ENCODE results near the gene ACTG1. TPM values are rescaled to one million over a fixed set of nuclear protein-coding genes. Genes with fewer than 3 reads are reported as not detected.

Gene ACTG1
- total RNA-seq, 1 experiment from 2014 or later = 4,160 TPM

DNA sequence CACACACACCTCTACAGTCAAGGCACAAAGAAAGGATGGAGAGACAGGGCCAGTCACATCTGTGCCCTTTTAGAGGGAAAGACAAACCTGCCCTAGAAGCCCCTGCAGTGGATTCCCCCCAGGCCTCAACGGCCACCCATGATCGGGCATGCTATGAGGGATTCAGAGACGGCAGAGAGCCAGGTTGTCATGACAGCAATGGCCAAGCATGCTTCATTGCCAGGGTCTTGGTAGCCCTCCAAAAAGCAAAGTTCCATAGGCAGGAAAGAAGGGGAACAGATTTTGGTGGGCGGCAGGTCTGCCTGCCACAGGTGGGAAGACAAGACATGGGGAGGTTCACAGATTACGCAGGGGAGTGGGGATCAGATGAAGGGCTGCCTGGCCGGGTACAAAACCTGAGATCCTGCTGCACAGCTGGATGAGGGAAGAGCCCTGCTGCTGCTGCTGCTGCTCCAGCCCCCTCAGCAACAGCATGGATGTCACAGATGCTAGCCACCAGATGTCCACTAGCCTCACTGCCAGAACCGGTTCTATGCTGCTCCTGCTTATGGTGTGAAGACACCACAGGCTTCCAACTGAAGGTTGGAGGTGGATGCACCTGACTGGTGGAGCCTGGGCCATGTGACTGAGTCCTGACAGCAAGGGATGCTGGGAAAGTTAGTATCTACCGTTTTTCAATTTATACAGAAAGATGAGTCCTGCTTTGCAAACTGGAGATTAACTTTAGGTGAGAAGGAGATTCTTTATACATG lies 17.8 kb downstream of the ACTG1 start:
- TF ChIP-seq, protein P1, sequence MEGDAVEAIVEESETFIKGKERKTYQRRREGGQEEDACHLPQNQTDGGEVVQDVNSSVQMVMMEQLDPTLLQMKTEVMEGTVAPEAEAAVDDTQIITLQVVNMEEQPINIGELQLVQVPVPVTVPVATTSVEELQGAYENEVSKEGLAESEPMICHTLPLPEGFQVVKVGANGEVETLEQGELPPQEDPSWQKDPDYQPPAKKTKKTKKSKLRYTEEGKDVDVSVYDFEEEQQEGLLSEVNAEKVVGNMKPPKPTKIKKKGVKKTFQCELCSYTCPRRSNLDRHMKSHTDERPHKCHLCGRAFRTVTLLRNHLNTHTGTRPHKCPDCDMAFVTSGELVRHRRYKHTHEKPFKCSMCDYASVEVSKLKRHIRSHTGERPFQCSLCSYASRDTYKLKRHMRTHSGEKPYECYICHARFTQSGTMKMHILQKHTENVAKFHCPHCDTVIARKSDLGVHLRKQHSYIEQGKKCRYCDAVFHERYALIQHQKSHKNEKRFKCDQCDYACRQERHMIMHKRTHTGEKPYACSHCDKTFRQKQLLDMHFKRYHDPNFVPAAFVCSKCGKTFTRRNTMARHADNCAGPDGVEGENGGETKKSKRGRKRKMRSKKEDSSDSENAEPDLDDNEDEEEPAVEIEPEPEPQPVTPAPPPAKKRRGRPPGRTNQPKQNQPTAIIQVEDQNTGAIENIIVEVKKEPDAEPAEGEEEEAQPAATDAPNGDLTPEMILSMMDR (conservative IDR thresholded peaks at IDR 0.05) = no peak
- no peak overlapping the region for H3K4me3 Mint-ChIP-seq
- Histone ChIP-seq H4K20me1 (ENCODE audit: control insufficient read depth, insufficient read depth, insufficient read length) (no peaks in the 10 kb centered on the region), H3K27me3 (ENCODE audit: insufficient read depth, low read length) (no peaks in the 10 kb centered on the region; the same call in 1 of the 2 replicates), H2BK5ac (ENCODE audit: insufficient read length, low read length) (no peak overlapping the region), H3K27ac (ENCODE audit: insufficient read length, low read depth, low read length) (no peak overlapping the region), H3K4ac (ENCODE audit: low read depth, low read length) (no peak overlapping the region), H3K56ac (ENCODE audit: insufficient read length, low read depth, low read length) (no peak overlapping the region), H4K8ac (replicated peaks; ENCODE audit: insufficient read length, low read depth, low read length) (no peak overlapping the region), H3K79me2 (ENCODE audit: insufficient read depth, low read length) (no peaks in the 10 kb centered on the region), H3K23ac (ENCODE audit: insufficient read length, low read depth, low read length) (no peak overlapping the region), H3K14ac (ENCODE audit: insufficient read depth, low read length) (no peak overlapping the region), H3K4me1 (ENCODE audit: insufficient read depth, low read length) (peaks cover 3% of the 10 kb centered on the region; the same call in 1 of the 2 replicates), H3K23me2 (ENCODE audit: insufficient read length, low read depth, low read length, poor library complexity, severe bottlenecking) (peaks cover 1% of the 10 kb centered on the region), H3K9me3 (ENCODE audit: control insufficient read depth, low read depth, low read length) (no peaks in the 10 kb centered on the region), H2AK5ac (ENCODE audit: insufficient read length, low read length) (no peak overlapping the region), H3K79me1 (ENCODE audit: insufficient read depth, low read depth, low read length, poor library complexity, severe bottlenecking) (no peaks in the 10 kb centered on the region), H3K18ac (ENCODE audit: insufficient read length, low read depth, low read length) (no peak overlapping the region), H2BK120ac (ENCODE audit: low read depth, low read length, poor library complexity, severe bottlenecking) (no peak overlapping the region), H3K9ac (ENCODE audit: extremely low read depth, insufficient read length, low read length) (no peak overlapping the region), H2BK12ac (ENCODE audit: insufficient read length, low read depth, low read length) (no peak overlapping the region), H2AFZ (ENCODE audit: low read length) (no peak overlapping the region), H2BK15ac (ENCODE audit: low read depth, low read length) (no peak overlapping the region), H4K91ac (ENCODE audit: insufficient read length, low read depth, low read length) (no peak overlapping the region), H2BK20ac (ENCODE audit: low read depth, low read length, poor library complexity, severe bottlenecking) (no peak overlapping the region), H4K5ac (ENCODE audit: insufficient read length, low read depth, low read length) (no peak overlapping the region), H3T11ph (ENCODE audit: low read length) (no peak overlapping the region), H3K4me2 (ENCODE audit: insufficient read depth, insufficient read length, low read length) (no peak overlapping the region)
- WGBS (ENCODE audit: extremely low coverage, insufficient read length, low lambda C conversion rate) = no CpG with 5 or more reads among the region's 8 CpGs
- no peaks in the 10 kb centered on the region for H3K36me3 Mint-ChIP-seq (ENCODE audit: insufficient read depth in 1 of 3, low read depth in 3 of 3)
- H3K27ac Mint-ChIP-seq = no peak overlapping the region
- H3K4me1 Mint-ChIP-seq = peaks cover 19 to 31% of the 10 kb centered on the region in 2 experiments
- H3K9me3 Mint-ChIP-seq = no peaks in the 10 kb centered on the region
- DNase-seq = no peak
- H3K27me3 Mint-ChIP-seq (ENCODE audit: low read depth) = peaks cover 40% of the 10 kb centered on the region

Data from H9 (cell line).